Testis (tissue), 3 donors: ENCODE measurements around the gene SMAD3. TPM values are rescaled to one million over a fixed set of nuclear protein-coding genes. Genes with fewer than 3 reads are reported as not detected.

ENCODE experiments used
- DNase-seq: peaks from one replicate; pipeline ENCODE4 v3.0.0-alpha.2; 2019
- H3K27ac ChIP-seq, 2 donors: fragments of 200-600 bp; sonication (generic); one replicate each; pipeline ENCODE4 v1.5.1; 2019
- H3K27me3 ChIP-seq: fragments of 200-600 bp; sonication (generic); one replicate; pipeline ENCODE4 v1.5.1; 2019
- H3K36me3 ChIP-seq: fragments of 200-600 bp; sonication (generic); one replicate; pipeline ENCODE4 v1.5.1; 2017; ENCODE audit warnings: low read depth; ENCODE audit errors: missing control alignments
- H3K4me1 ChIP-seq: fragments of 200-600 bp; sonication (generic); one replicate; pipeline ENCODE4 v1.5.1; 2019
- H3K4me3 ChIP-seq, 2 donors: fragments of 200-600 bp; sonication (generic); one replicate each; pipeline ENCODE4 v1.5.1; 2017 to 2019
- H3K9me3 ChIP-seq: fragments of 200-600 bp; sonication (generic); one replicate; pipeline ENCODE4 v1.5.1; 2017
- CTCF ChIP-seq, 3 experiments: fragments of 450-650 bp in 2 of 3; fragments of 200-600 bp in 1 of 3; sonication (generic) in 1 of 3; IDR thresholded peaks; one replicate each; pipeline ENCODE4 v1.5.1; 2016 to 2019; ENCODE audit warnings: antibody characterized with exemption in 3 of 3, mild to moderate bottlenecking in 2 of 3, moderate library complexity in 1 of 3
- POLR2A ChIP-seq: fragments of 450-650 bp; IDR thresholded peaks from one replicate; pipeline ENCODE4 v1.6.1; 2017; ENCODE audit warnings: antibody characterized with exemption, mild to moderate bottlenecking, moderate library complexity
- WGBS, 2 donors: methylation state at CpG; one replicate each; pipeline ENCODE4 v1.1.5; 2018; 5-methylcytosine and 5-hydroxymethylcytosine counted together
- intact Hi-C: fragments of 100-400 bp; cut with DNase I; formaldehyde crosslinking; loops from one replicate; pipeline ENCODE4 v1.15.1; 2023; ENCODE audit warnings: low total_unique reads
- polyA plus RNA-seq: library from polyadenylated mRNA; stranded (reverse); fragments of 350-450 nt; fragmentation: Illumina TruSeq; extraction: RNeasy Lipid Tissue Mini Kit (QIAGEN cat#74804); gene quantifications from one replicate; pipeline ENCODE4 v1.2.3, GENCODE V29; 2014; ENCODE audit warnings: low read depth, low replicate concordance; ENCODE audit not compliant: insufficient read depth
- total RNA-seq, 2 donors: library from RNA; depleted of rRNA; stranded (reverse); fragments of >200 nt; gene quantifications; one replicate each; pipeline ENCODE4 v1.2.3, GENCODE V29; 2016

The SMAD3 gene
- total and polyA plus RNA-seq, 3 donors from 2014 or later = 11.4 to 31.6 (median 18.7) TPM

- no peak for DNase-seq
- no peaks in the 10 kb centered on the region for H3K27me3 ChIP-seq
- no peaks in the 10 kb centered on the region for H3K36me3 ChIP-seq
- no peak overlapping the region for H3K4me3 ChIP-seq
- TF ChIP-seq POLR2A (no peak), CTCF (IDR thresholded peaks at IDR 0.05) (no peak)
- H3K27ac ChIP-seq = peak overlapping the region; percentile 37 to 65
- H3K9me3 ChIP-seq = no peaks in the 10 kb centered on the region
- intact Hi-C loops = no loop called here
- H3K4me1 ChIP-seq = peaks cover 30% of the 10 kb centered on the region
- WGBS, 2 donors = 77 to 88% methylated on average over 8 of the region's 8 CpGs
Observed at GRCh38 chr15:67105991-67106763, 40.8 kb downstream of the SMAD3 start.

GRCh38 chr15:67106764-67107013, 41.3 kb downstream of the SMAD3 start:
- Histone ChIP-seq H3K27me3 (no peaks in the 10 kb centered on the region), H3K27ac (peak overlapping the region in 1 of 2 donors; percentile 37), H3K36me3 (no peaks in the 10 kb centered on the region), H3K4me3 (no peak overlapping the region), H3K4me1 (peaks cover 30% of the 10 kb centered on the region), H3K9me3 (no peaks in the 10 kb centered on the region)
- DNase-seq = no peak
- intact Hi-C loops = no loop called here
- WGBS, 2 donors = 45 to 60% methylated on average over 2 of the region's 2 CpGs
- no peak for TF ChIP-seq CTCF (IDR thresholded peaks at IDR 0.05)
- no peak for TF ChIP-seq POLR2A

- Histone ChIP-seq H3K4me3 (no peak overlapping the region), H3K36me3 (no peaks in the 10 kb centered on the region), H3K9me3 (no peaks in the 10 kb centered on the region), H3K27me3 (no peaks in the 10 kb centered on the region), H3K4me1 (peaks cover 30% of the 10 kb centered on the region), H3K27ac (peak overlapping the region in 1 of 2 donors; percentile 37)
- 67 to 85% methylated on average over 12 of the region's 12 CpGs for WGBS, 2 donors
- TF ChIP-seq CTCF (IDR thresholded peaks at IDR 0.05) = no peak
- TF ChIP-seq POLR2A = no peak
- intact Hi-C loops = no loop called here
- DNase-seq = no peak
Observed at GRCh38 chr15:67107014-67107812, 41.8 kb downstream of the SMAD3 start.

- no peaks in the 10 kb centered on the region for H3K9me3 ChIP-seq
- WGBS, 2 donors = 80 to 81% methylated on average over 9 of the region's 9 CpGs
- intact Hi-C loops = no loop called here
- no peaks in the 10 kb centered on the region for H3K36me3 ChIP-seq
- DNase-seq = no peak
- H3K4me3 ChIP-seq = no peak overlapping the region
- H3K27me3 ChIP-seq = no peaks in the 10 kb centered on the region
- no peak overlapping the region for H3K27ac ChIP-seq
- TF ChIP-seq CTCF (IDR thresholded peaks at IDR 0.05) (no peak), POLR2A (no peak)
- peaks cover 30% of the 10 kb centered on the region for H3K4me1 ChIP-seq
Observed at GRCh38 chr15:67108122-67108961, 42.9 kb downstream of the SMAD3 start.
